ENCODE results near the gene CDKN2A. TPM values are rescaled to one million over a fixed set of nuclear protein-coding genes. Genes with fewer than 3 reads are reported as not detected.

CDKN2A gene
- total RNA-seq, 1 experiment from 2014 or later = not detected

- no peak for DNase-seq (ENCODE audit: low read depth)
These were observed 11.8 kb upstream of the CDKN2A start for GRCh38 chr9:22005702-22006606.

GRCh38 chr9:22005021-22005701 is 11.0 kb upstream of the CDKN2A start:
- no peak for DNase-seq (ENCODE audit: low read depth)

- DNase-seq (ENCODE audit: low read depth) = no peak
These were observed 7.8 kb upstream of the CDKN2A start for GRCh38 chr9:22002038-22002437.

GRCh38 chr9:21998026-21998425 is 3.8 kb upstream of the CDKN2A start:
- DNase-seq (ENCODE audit: low read depth) = no peak

- no peak for DNase-seq (ENCODE audit: low read depth)
These were observed 3.3 kb upstream of the CDKN2A start for GRCh38 chr9:21997480-21997879.

- no peak for DNase-seq (ENCODE audit: low read depth)
These were observed 2.7 kb upstream of the CDKN2A start for GRCh38 chr9:21996858-21997257.

- DNase-seq (ENCODE audit: low read depth) = no peak
These were observed 2.2 kb upstream of the CDKN2A start for GRCh38 chr9:21996438-21996837.

GRCh38 chr9:21995666-21996398 is 1.6 kb upstream of the CDKN2A start:
- DNase-seq (ENCODE audit: low read depth) = no peak

- no peak for DNase-seq (ENCODE audit: low read depth)
These were observed 944 bp upstream of the CDKN2A start for GRCh38 chr9:21995006-21995665.

- DNase-seq (ENCODE audit: low read depth) = no peak
These were observed 389 bp upstream of the CDKN2A start, which contains the start of gene CDKN2B-AS1 for GRCh38 chr9:21994556-21995005. Gene CDKN2B-AS1, plus strand, starts transcription at chr9:21994791.

- DNase-seq (ENCODE audit: low read depth) = no peak
These were observed 1.2 kb downstream of the CDKN2A start for GRCh38 chr9:21993007-21993406.

GRCh38 chr9:21991072-21991959 is 2.9 kb downstream of the CDKN2A start:
- no peak for DNase-seq (ENCODE audit: low read depth)

- DNase-seq (ENCODE audit: low read depth) = no peak
These were observed 4.6 kb downstream of the CDKN2A start for GRCh38 chr9:21989440-21990189.

GRCh38 chr9:21988056-21988990 is 5.9 kb downstream of the CDKN2A start:
- DNase-seq (ENCODE audit: low read depth) = no peak

- DNase-seq (ENCODE audit: low read depth) = no peak
These were observed 8.1 kb downstream of the CDKN2A start for GRCh38 chr9:21985964-21986667.

GRCh38 chr9:21984101-21984500 is 10.1 kb downstream of the CDKN2A start:
- DNase-seq (ENCODE audit: low read depth) = no peak

GRCh38 chr9:21983561-21983935 is 10.6 kb downstream of the CDKN2A start:
- no peak for DNase-seq (ENCODE audit: low read depth)

All from Daoy (cell line).